ENCODE measurements around the gene NOP16. TPM values are rescaled to one million over a fixed set of nuclear protein-coding genes. Genes with fewer than 3 reads are reported as not detected.

Gene NOP16
- total and polyA plus RNA-seq, 2 of the 13 experiments (the other 11 are each of a cell fraction or from before 2014, with no cell fraction given) = 43.3 to 48.4 TPM

GRCh38 chr5:176426876-176427275 lies 38.5 kb upstream of the NOP16 start:
- no TSS peak for BruUV-seq (replicated peaks)
- 37% methylated on average over 1 of the region's 1 CpG for WGBS (ENCODE audit: low lambda C conversion rate)
- no peak overlapping the region for H3K4me2 ChIP-seq (ENCODE audit: low read depth, low read length)
- FAIRE-seq (no peak), ATAC-seq (no peak), DNase-seq (ENCODE audit: low spot score) (no peak)
- no peak overlapping the region for H3K4me3 ChIP-seq (replicated peaks in 1 of 3; ENCODE audit: insufficient read depth in 1 of 3, low read depth in 2 of 3, low read length in 3 of 3)
- H4K20me1 ChIP-seq (ENCODE audit: insufficient read depth, low read length) = no peaks in the 10 kb centered on the region
- no peaks in the 10 kb centered on the region for H3K9me3 ChIP-seq (ENCODE audit: low read length)
- no peaks in the 10 kb centered on the region for H3K36me3 ChIP-seq (replicated peaks in 1 of 2; ENCODE audit: control insufficient read depth in 1 of 2, insufficient read depth in 2 of 2, low read length in 2 of 2)
- H3K9ac ChIP-seq (ENCODE audit: insufficient read depth, low read depth, low read length) = no peak overlapping the region
- no peak overlapping the region for H3K27ac ChIP-seq (ENCODE audit: extremely low read length, insufficient read depth, low read length)
- no peaks in the 10 kb centered on the region for H3K27me3 ChIP-seq (ENCODE audit: control insufficient read depth in 1 of 2, insufficient read depth in 2 of 2, low read length in 2 of 2)
- intact Hi-C loops (cut with micrococcal nuclease; ENCODE audit: unreplicated experiment) (no loop called here), in situ Hi-C loops (cut with HindIII; ENCODE audit: extremely low pct_ligation_motif_present, low pct_unique_long_range_greater_than_20kb) (loop anchor here (25.0 kb wide), 1 partner anchor 565 kb away; the partner anchor contains the start of gene CPLX2)
- H2AFZ ChIP-seq (ENCODE audit: low read length) = no peak overlapping the region
- H3K79me2 ChIP-seq (ENCODE audit: insufficient read depth, low read length) = no peaks in the 10 kb centered on the region
- H3K4me1 ChIP-seq (ENCODE audit: insufficient read depth, low read length) = peaks cover 23% of the 10 kb centered on the region
- ChIA-PET POLR2A (no interaction called here), CTCF (ENCODE audit: low intra/inter-chr PET ratio, low total read pairs) (no interaction called here)
- TF ChIP-seq RARA (CRISPR knock-in tag; IDR thresholded peaks at IDR 0.05) (no peak), PBX3 (CRISPR knock-in tag; IDR thresholded peaks at IDR 0.05; ENCODE audit: borderline replicate concordance) (no peak), ZBTB4 (CRISPR knock-in tag; IDR thresholded peaks at IDR 0.05; ENCODE audit: borderline replicate concordance) (no peak)
- TF ChIP-seq, protein P1, sequence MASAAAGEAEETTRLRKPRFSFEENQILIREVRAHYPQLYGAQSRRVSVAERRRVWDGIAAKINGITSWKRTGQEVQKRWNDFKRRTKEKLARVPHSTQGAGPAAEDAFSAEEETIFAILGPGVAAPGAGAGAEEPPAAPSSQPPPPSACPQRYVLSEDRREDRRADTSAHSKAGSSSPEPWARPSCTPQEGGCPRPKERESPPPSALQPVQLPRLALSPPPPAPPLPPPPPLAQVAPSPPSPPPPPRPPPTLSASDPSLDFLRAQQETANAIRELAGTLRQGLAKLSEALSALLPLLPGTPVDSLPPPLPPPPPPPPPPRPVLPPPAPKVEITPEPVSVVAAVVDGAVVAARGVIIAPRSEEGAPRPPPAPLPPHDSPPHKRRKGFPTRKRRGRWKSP (CRISPR knock-in tag; IDR thresholded peaks at IDR 0.05) = no peak
- TF ChIP-seq, protein P2, sequence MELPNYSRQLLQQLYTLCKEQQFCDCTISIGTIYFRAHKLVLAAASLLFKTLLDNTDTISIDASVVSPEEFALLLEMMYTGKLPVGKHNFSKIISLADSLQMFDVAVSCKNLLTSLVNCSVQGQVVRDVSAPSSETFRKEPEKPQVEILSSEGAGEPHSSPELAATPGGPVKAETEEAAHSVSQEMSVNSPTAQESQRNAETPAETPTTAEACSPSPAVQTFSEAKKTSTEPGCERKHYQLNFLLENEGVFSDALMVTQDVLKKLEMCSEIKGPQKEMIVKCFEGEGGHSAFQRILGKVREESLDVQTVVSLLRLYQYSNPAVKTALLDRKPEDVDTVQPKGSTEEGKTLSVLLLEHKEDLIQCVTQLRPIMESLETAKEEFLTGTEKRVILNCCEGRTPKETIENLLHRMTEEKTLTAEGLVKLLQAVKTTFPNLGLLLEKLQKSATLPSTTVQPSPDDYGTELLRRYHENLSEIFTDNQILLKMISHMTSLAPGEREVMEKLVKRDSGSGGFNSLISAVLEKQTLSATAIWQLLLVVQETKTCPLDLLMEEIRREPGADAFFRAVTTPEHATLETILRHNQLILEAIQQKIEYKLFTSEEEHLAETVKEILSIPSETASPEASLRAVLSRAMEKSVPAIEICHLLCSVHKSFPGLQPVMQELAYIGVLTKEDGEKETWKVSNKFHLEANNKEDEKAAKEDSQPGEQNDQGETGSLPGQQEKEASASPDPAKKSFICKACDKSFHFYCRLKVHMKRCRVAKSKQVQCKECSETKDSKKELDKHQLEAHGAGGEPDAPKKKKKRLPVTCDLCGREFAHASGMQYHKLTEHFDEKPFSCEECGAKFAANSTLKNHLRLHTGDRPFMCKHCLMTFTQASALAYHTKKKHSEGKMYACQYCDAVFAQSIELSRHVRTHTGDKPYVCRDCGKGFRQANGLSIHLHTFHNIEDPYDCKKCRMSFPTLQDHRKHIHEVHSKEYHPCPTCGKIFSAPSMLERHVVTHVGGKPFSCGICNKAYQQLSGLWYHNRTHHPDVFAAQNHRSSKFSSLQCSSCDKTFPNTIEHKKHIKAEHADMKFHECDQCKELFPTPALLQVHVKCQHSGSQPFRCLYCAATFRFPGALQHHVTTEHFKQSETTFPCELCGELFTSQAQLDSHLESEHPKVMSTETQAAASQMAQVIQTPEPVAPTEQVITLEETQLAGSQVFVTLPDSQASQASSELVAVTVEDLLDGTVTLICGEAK (IDR thresholded peaks at IDR 0.05) = no peak
- TF ChIP-seq, protein P2 (CRISPR knock-in tag; IDR thresholded peaks at IDR 0.05) = no peak
- TF ChIP-seq, protein P3, sequence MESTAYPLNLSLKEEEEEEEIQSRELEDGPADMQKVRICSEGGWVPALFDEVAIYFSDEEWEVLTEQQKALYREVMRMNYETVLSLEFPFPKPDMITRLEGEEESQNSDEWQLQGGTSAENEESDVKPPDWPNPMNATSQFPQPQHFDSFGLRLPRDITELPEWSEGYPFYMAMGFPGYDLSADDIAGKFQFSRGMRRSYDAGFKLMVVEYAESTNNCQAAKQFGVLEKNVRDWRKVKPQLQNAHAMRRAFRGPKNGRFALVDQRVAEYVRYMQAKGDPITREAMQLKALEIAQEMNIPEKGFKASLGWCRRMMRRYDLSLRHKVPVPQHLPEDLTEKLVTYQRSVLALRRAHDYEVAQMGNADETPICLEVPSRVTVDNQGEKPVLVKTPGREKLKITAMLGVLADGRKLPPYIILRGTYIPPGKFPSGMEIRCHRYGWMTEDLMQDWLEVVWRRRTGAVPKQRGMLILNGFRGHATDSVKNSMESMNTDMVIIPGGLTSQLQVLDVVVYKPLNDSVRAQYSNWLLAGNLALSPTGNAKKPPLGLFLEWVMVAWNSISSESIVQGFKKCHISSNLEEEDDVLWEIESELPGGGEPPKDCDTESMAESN (CRISPR knock-in tag; conservative IDR thresholded peaks at IDR 0.05) = no peak
